GM21619 (cell line): Measurements from ENCODE around the gene MYRIP.
"Not testable (repeated sequence)": the region's sequence is repeated elsewhere in the genome, so short reads cannot be mapped to it uniquely, and the experiment has no call there.

Experiments
- ATAC-seq: cut with Tn5 transposase; IDR thresholded peaks from one replicate; pipeline ENCODE4 v1.9.1; 2021; ENCODE audit not compliant: unreplicated experiment

The MYRIP gene

GRCh38 chr3:40077828-40078492, 268.6 kb downstream of the MYRIP start:
- ATAC-seq, result not testable (repeated sequence)

GRCh38 chr3:40078590-40078989, 269.2 kb downstream of the MYRIP start:
- ATAC-seq, result no peak

GRCh38 chr3:40079203-40079846, 269.9 kb downstream of the MYRIP start:
- ATAC-seq, result no peak

- no peak for ATAC-seq
These were observed 270.4 kb downstream of the MYRIP start for GRCh38 chr3:40079847-40080240.

- ATAC-seq, result no peak
These were observed 273.7 kb downstream of the MYRIP start for GRCh38 chr3:40083066-40083465.

- not testable (repeated sequence) for ATAC-seq
These were observed 275.0 kb downstream of the MYRIP start for GRCh38 chr3:40084424-40084823.

- no peak for ATAC-seq
These were observed 277.8 kb downstream of the MYRIP start for GRCh38 chr3:40086890-40087883.

GRCh38 chr3:40088527-40089170, 279.2 kb downstream of the MYRIP start:
- ATAC-seq, result no peak

- ATAC-seq, result no peak
These were observed 287.3 kb downstream of the MYRIP start for GRCh38 chr3:40096661-40097111.

GRCh38 chr3:40097131-40098117, 288.0 kb downstream of the MYRIP start:
- ATAC-seq, result no peak

- no peak for ATAC-seq
These were observed 288.9 kb downstream of the MYRIP start for GRCh38 chr3:40098261-40098759.

GRCh38 chr3:40099871-40100270, 290.5 kb downstream of the MYRIP start:
- no peak for ATAC-seq

GRCh38 chr3:40102182-40102581, 292.8 kb downstream of the MYRIP start:
- ATAC-seq, result no peak

- ATAC-seq, result no peak
These were observed 294.4 kb downstream of the MYRIP start for GRCh38 chr3:40103829-40104228.

- ATAC-seq, result no peak
These were observed 295.0 kb downstream of the MYRIP start for GRCh38 chr3:40104441-40104840.

GRCh38 chr3:40108643-40109042, 299.2 kb downstream of the MYRIP start:
- ATAC-seq, result no peak

GRCh38 chr3:40109641-40110490, 300.5 kb downstream of the MYRIP start:
- ATAC-seq, result no peak

GRCh38 chr3:40116478-40117177, 307.2 kb downstream of the MYRIP start:
- no peak for ATAC-seq
